Progenitor cell of endocrine pancreas (in vitro differentiated cells): ENCODE results near the gene FNDC3B. TPM values are rescaled to one million over a fixed set of nuclear protein-coding genes. Genes with fewer than 3 reads are reported as not detected.

Experiments used
- DNase-seq: peaks from one replicate; pipeline ENCODE4 v3.0.0; 2021; ENCODE audit warnings: low spot score; ENCODE audit not compliant: unreplicated experiment
- H3K27ac Mint-ChIP-seq: 2 replicates; pipeline ENCODE4 v1.8.0; 2021; ENCODE audit warnings: mild to moderate bottlenecking, moderate library complexity, mixed read lengths
- H3K27me3 Mint-ChIP-seq: 2 replicates; pipeline ENCODE4 v1.8.0; 2021; ENCODE audit warnings: mixed read lengths
- H3K36me3 Mint-ChIP-seq: 2 replicates; pipeline ENCODE4 v1.8.0; 2022; ENCODE audit warnings: mixed read lengths; ENCODE audit not compliant: insufficient read depth
- H3K4me1 Mint-ChIP-seq: 2 replicates; pipeline ENCODE4 v1.8.0; 2021; ENCODE audit warnings: low read depth, mixed read lengths
- H3K4me3 Mint-ChIP-seq: 2 replicates; pipeline ENCODE4 v1.8.0; 2021; ENCODE audit warnings: low read depth, mild to moderate bottlenecking, moderate library complexity, mixed read lengths
- H3K9me3 Mint-ChIP-seq: 2 replicates; pipeline ENCODE4 v1.8.0; 2021; ENCODE audit warnings: low read depth, mixed read lengths
- total RNA-seq: library from RNA; stranded (reverse); gene quantifications from 2 replicates; pipeline ENCODE4 v1.2.1, GENCODE V29; 2021
- TF ChIP-seq, protein P1 (sequence below): fragments of 200-600 bp; sonication (generic); IDR thresholded peaks from one replicate; pipeline ENCODE4 v1.5.0; 2021; ENCODE audit warnings: antibody characterized with exemption, mild to moderate bottlenecking; ENCODE audit not compliant: unreplicated experiment

Gene FNDC3B
- total RNA-seq, 1 donor from 2014 or later, result 158 TPM

DNA sequence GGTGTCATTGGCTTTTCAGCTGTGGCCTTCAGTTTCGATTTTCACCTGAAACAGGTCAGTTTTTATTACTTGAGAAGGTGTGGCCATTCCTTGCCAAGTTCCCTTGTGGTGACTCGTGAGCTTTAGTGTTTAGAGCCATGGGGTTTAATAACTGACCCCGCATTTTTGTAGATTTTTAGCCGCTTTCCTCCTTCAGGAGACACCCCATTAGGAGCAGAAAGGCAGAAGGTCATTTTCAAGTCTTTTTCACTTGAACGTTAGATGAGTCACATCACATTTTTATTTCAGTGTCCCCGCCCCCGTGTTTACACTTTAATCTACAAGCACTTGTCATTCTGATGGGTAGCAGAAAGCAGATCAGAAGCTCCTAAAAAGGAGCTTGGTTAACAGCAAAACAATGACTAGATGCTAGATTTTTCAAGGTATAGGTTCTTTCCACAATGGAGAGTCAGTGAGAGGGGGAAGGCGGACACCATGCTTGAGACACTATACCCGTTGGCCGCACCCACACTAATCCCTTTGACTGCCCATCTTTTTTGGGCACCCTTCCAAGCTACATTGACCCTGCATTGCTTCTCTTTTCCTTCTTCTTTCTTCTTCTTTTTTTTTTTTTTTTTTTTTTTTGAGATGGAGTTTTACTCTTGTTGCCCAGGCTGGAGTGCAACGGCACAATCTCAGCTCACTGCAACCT, 276.2 kb downstream of the FNDC3B start:
- Mint-ChIP-seq H3K9me3 (no peaks in the 10 kb centered on the region), H3K4me3 (no peak overlapping the region), H3K4me1 (peaks cover 17% of the 10 kb centered on the region), H3K36me3 (peaks cover 46% of the 10 kb centered on the region), H3K27me3 (no peaks in the 10 kb centered on the region), H3K27ac (peak overlapping the region; percentile 71)
- no peak for DNase-seq
- TF ChIP-seq, protein P1, sequence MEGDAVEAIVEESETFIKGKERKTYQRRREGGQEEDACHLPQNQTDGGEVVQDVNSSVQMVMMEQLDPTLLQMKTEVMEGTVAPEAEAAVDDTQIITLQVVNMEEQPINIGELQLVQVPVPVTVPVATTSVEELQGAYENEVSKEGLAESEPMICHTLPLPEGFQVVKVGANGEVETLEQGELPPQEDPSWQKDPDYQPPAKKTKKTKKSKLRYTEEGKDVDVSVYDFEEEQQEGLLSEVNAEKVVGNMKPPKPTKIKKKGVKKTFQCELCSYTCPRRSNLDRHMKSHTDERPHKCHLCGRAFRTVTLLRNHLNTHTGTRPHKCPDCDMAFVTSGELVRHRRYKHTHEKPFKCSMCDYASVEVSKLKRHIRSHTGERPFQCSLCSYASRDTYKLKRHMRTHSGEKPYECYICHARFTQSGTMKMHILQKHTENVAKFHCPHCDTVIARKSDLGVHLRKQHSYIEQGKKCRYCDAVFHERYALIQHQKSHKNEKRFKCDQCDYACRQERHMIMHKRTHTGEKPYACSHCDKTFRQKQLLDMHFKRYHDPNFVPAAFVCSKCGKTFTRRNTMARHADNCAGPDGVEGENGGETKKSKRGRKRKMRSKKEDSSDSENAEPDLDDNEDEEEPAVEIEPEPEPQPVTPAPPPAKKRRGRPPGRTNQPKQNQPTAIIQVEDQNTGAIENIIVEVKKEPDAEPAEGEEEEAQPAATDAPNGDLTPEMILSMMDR, result no peak

DNA sequence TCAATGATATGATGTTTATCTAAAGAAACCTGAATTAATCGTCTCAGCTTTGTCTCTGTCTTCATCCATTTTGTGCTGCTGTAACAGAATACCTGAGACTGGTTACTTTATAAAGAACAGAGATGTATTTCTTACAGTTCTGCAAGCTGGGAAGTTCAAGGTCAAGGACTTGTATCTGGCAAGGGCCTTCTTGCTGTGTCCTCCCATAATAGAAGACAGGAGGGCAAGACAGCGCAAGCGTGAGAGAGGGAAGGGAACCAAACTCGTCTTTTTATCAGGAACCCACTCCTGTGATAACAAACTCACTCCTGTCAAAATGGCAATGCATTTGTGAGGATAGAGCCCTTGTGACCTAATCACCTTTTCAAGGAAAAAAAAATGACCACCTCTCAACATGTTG, 277.4 kb downstream of the FNDC3B start:
- no peak for DNase-seq
- Mint-ChIP-seq H3K4me3 (no peak overlapping the region), H3K27me3 (no peaks in the 10 kb centered on the region), H3K4me1 (peaks cover 17% of the 10 kb centered on the region), H3K36me3 (peaks cover 39% of the 10 kb centered on the region), H3K9me3 (no peaks in the 10 kb centered on the region), H3K27ac (peak overlapping the region; percentile 49)
- TF ChIP-seq, protein P1, result no peak

DNA sequence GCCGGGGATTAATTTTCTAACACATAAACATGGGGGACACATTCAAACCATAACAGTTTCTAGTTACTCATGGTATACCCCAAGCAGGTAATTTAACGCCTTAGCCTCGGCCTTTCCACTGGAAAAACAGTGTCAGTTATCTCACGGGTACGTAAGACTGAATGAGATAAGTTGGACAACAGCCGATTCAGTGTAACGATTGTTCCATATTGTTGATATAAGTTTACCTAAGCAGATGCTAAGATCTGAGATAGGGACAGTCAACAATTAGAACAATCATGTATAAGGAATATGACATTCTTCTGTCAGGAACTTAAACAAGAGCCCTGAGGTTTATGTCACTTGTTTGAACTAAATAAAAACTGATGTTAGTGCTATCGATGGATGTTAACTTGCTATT, 278.1 kb downstream of the FNDC3B start:
- Mint-ChIP-seq H3K27ac (peak overlapping the region; percentile 78), H3K9me3 (no peaks in the 10 kb centered on the region), H3K4me1 (peaks cover 17% of the 10 kb centered on the region), H3K4me3 (no peak overlapping the region), H3K27me3 (no peaks in the 10 kb centered on the region), H3K36me3 (peaks cover 33% of the 10 kb centered on the region)
- no peak for DNase-seq
- TF ChIP-seq, protein P1, result no peak

DNA sequence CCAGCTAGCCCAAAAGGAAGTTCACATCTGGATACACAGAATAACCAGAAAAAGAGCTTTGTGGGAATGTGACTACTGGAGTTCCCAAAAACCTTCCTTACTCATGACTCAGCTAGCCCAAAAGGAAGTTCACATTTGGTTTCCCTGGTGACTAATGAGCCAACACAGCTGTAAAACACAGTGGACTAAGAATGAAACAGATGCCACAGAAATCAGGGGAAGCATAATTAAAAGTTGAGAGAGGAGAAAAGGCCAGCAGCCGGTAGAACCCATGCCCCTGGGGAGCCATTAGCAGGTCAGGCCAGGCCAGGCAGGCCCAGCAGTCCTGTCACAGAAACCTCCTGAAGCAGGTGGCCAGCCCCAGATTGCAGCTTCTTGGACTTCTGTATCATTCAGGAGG, 278.6 kb downstream of the FNDC3B start:
- H3K27ac Mint-ChIP-seq, result peak overlapping the region; percentile 78
- no peak for DNase-seq
- H3K36me3 Mint-ChIP-seq, result peaks cover 37% of the 10 kb centered on the region
- TF ChIP-seq, protein P1, result no peak
- H3K9me3 Mint-ChIP-seq, result no peaks in the 10 kb centered on the region
- H3K4me3 Mint-ChIP-seq, result no peak overlapping the region
- peaks cover 21% of the 10 kb centered on the region for H3K4me1 Mint-ChIP-seq
- no peaks in the 10 kb centered on the region for H3K27me3 Mint-ChIP-seq

DNA sequence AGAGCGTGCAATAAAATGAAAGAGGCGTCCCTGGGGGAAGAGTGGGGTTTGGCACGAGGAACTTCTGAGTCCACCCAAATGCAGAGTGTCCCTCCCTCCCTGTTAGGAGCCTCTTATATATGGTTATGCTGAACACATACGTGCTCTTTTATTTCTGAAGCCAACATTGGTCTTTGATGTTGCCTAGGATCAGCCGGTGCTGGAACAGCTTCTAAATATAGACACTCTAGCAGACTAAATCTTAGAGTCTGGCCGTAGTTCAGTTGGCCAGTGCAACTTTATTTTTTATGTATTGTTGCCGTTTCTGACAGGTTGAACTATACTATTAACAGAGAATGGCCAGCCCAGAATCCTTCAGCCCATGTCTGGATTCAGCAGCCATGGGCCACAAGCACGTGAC, 280.2 kb downstream of the FNDC3B start:
- H3K4me3 Mint-ChIP-seq, result no peak overlapping the region
- H3K27ac Mint-ChIP-seq, result peak overlapping the region; percentile 76
- H3K4me1 Mint-ChIP-seq, result peaks cover 30% of the 10 kb centered on the region
- peaks cover 44% of the 10 kb centered on the region for H3K36me3 Mint-ChIP-seq
- TF ChIP-seq, protein P1, result no peak
- no peaks in the 10 kb centered on the region for H3K27me3 Mint-ChIP-seq
- DNase-seq, result no peak
- H3K9me3 Mint-ChIP-seq, result no peaks in the 10 kb centered on the region
